ENCODE measurements around the gene ZNF205.

GRCh38 chr16:3157229-3158025, 45.0 kb downstream of the ZNF205 start:
- no peak for TF ChIP-seq ELK1 (IDR thresholded peaks at IDR 0.05; ENCODE audit: borderline replicate concordance, low read depth, low read length)
- no peak for TF ChIP-seq POLR2A (IDR thresholded peaks at IDR 0.05; ENCODE audit: low read depth, low read length)
- TF ChIP-seq CTCF (conservative IDR thresholded peaks at IDR 0.05; ENCODE audit: low read depth, low read length) = no peak
- no peak for TF ChIP-seq USF2 (IDR thresholded peaks at IDR 0.05; ENCODE audit: low read depth, low read length)
- TF ChIP-seq RCOR1 (IDR thresholded peaks at IDR 0.05; ENCODE audit: insufficient replicate concordance, low read length) = no peak
- no peak for TF ChIP-seq CEBPB (IDR thresholded peaks at IDR 0.05; ENCODE audit: low read depth, low read length)
- TF ChIP-seq MXI1 (IDR thresholded peaks at IDR 0.05; ENCODE audit: borderline replicate concordance, low read depth, low read length) = no peak
- TF ChIP-seq CHD1 (IDR thresholded peaks at IDR 0.05; ENCODE audit: low read depth, low read length) = peak; percentile 63; the same call in 1 of the 2 replicates
- TF ChIP-seq SMC3 (IDR thresholded peaks at IDR 0.05; ENCODE audit: low read depth, low read length) = no peak
- TF ChIP-seq RAD21 (IDR thresholded peaks at IDR 0.05; ENCODE audit: low read length) = no peak
- peak; percentile 91 for TF ChIP-seq FOS (IDR thresholded peaks at IDR 0.05; ENCODE audit: low read depth, low read length)
